ENCODE results near the gene CROCC2. TPM values are rescaled to one million over a fixed set of nuclear protein-coding genes. Genes with fewer than 3 reads are reported as not detected.

The CROCC2 gene
- polyA plus RNA-seq, 2 of the 4 experiments (the other 2 are of a cell fraction): not detected

DNA sequence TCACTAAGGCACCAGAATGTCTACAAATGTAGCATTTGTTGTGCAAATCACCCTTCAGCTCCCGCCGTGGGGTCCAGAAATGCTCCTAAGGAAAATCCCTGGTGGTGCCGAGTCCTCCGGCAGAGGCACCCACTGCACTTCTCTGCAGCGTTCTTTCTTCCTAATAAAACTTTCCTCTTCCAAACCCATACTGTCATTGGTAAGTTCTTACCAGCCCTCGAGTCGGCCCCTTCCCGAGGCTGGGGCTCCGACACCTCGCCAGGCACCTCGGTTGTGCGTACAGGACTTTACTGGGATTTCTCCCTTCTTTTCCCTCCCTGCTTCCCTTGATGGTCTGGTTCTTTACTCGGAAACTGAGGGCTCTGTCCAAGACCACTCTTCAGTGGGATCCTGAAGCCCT, 47.8 kb upstream of the CROCC2 start:
- no peak overlapping the region for H3K4me2 ChIP-seq
- 54% methylated on average over 13 of the region's 13 CpGs for WGBS (ENCODE audit: missing lambda C conversion rate)
- DNase-seq (ENCODE audit: low read depth in 1 of 2, low spot score in 1 of 2) (no peak), FAIRE-seq (no peak), ATAC-seq (no peak)
- ChIA-PET POLR2A (interaction anchor here (0.6 kb wide), 1 partner anchor 34 kb away, joined by 3 read pairs; no protein-coding TSS in a partner anchor), CTCF (no interaction called here)
- TF ChIP-seq CBX8 (IDR thresholded peaks at IDR 0.05): no peak
- no peaks in the 10 kb centered on the region for H3K9me3 ChIP-seq
- H3K27ac ChIP-seq: no peak overlapping the region
- no peak overlapping the region for H3K4me3 ChIP-seq
- no peaks in the 10 kb centered on the region for H3K4me1 ChIP-seq

DNA sequence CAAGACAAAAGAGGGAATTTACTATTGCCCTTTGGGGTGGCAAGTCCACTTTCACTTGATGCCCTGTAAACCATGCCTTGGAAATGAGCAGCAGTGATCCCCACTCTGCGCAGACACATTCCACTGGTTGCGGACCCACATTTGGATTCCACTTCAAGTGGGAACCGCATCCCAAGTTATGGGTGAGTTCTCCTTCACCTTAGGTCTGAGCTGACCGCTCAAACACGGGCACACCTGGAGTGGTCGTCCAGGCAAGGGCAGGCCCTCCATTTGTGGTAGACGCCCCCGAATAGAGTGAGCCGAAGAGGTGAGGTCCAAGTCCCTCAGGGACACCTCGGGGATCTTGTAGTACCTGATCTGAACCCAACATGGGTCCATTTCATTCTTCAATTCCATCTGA, 47.3 kb upstream of the CROCC2 start:
- 58% methylated on average over 10 of the region's 10 CpGs for WGBS (ENCODE audit: missing lambda C conversion rate)
- ATAC-seq: no peak
- CTCF ChIA-PET: interaction anchor here (4.7 kb wide), 1 partner anchor 8 kb away, joined by 44 read pairs; no protein-coding TSS in a partner anchor
- TF ChIP-seq JUN (IDR thresholded peaks at IDR 0.05): no peak
- TF ChIP-seq SMC3 (IDR thresholded peaks at IDR 0.05): no peak
- no peak for TF ChIP-seq CBX2 (IDR thresholded peaks at IDR 0.05; ENCODE audit: borderline replicate concordance, low read depth)
- TF ChIP-seq, protein P1, sequence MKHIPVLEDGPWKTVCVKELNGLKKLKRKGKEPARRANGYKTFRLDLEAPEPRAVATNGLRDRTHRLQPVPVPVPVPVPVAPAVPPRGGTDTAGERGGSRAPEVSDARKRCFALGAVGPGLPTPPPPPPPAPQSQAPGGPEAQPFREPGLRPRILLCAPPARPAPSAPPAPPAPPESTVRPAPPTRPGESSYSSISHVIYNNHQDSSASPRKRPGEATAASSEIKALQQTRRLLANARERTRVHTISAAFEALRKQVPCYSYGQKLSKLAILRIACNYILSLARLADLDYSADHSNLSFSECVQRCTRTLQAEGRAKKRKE (CRISPR knock-in tag; IDR thresholded peaks at IDR 0.05; ENCODE audit: low read depth): no peak
- TF ChIP-seq SREBF2 (IDR thresholded peaks at IDR 0.05): no peak
- TF ChIP-seq FOSL2 (IDR thresholded peaks at IDR 0.05): no peak
- TF ChIP-seq FOSL2 (CRISPR knock-in tag; IDR thresholded peaks at IDR 0.05): no peak
- TF ChIP-seq, protein P2, sequence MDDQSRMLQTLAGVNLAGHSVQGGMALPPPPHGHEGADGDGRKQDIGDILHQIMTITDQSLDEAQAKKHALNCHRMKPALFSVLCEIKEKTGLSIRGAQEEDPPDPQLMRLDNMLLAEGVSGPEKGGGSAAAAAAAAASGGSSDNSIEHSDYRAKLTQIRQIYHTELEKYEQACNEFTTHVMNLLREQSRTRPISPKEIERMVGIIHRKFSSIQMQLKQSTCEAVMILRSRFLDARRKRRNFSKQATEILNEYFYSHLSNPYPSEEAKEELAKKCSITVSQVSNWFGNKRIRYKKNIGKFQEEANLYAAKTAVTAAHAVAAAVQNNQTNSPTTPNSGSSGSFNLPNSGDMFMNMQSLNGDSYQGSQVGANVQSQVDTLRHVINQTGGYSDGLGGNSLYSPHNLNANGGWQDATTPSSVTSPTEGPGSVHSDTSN (IDR thresholded peaks at IDR 0.05): no peak
- POLR2A ChIA-PET: interaction anchor here (0.6 kb wide), 1 partner anchor 33 kb away, joined by 3 read pairs; no protein-coding TSS in a partner anchor
- no peak overlapping the region for H3K27ac ChIP-seq
- H3K4me2 ChIP-seq: no peak overlapping the region
- no peak overlapping the region for H3K4me3 ChIP-seq
- DNase-seq (ENCODE audit: low read depth in 1 of 2, low spot score in 1 of 2): no peak
- no peaks in the 10 kb centered on the region for H3K9me3 ChIP-seq
- no peak for FAIRE-seq
- no peaks in the 10 kb centered on the region for H3K4me1 ChIP-seq

DNA sequence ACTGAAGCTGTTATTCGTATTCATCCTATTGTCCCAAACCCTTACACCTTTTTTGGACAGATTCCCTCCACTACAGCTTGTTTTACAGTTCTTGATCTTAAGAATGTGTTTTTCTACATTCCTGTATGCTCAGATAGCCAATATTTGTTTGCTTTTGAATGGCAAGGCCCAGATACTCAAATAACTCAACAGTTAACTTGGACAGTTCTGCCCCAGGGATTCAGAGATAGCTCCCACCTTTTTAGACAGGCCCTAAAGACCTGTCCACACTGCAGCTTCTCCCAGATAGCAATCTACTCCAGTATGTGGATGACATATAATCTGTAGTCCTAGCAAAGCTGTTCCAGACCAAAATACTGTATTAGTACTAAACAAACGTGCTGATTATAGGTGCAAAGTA, 44.6 kb upstream of the CROCC2 start:
- DNase-seq (ENCODE audit: low read depth in 1 of 2, low spot score in 1 of 2) (no peak), ATAC-seq (no peak), FAIRE-seq (no peak)
- 49% methylated on average over 2 of the region's 2 CpGs for WGBS (ENCODE audit: missing lambda C conversion rate)
- H3K4me2 ChIP-seq: no peak overlapping the region
- no peak overlapping the region for H3K27ac ChIP-seq
- TF ChIP-seq NPAS2 (CRISPR knock-in tag; IDR thresholded peaks at IDR 0.05; ENCODE audit: borderline replicate concordance) (no peak), JUN (IDR thresholded peaks at IDR 0.05) (no peak), RCOR1 (IDR thresholded peaks at IDR 0.05; ENCODE audit: low read depth, low read length) (no peak), PHF8 (IDR thresholded peaks at IDR 0.05; ENCODE audit: borderline replicate concordance, low read depth) (no peak), KDM5A (IDR thresholded peaks at IDR 0.05) (no peak), GATA3 (IDR thresholded peaks at IDR 0.05; ENCODE audit: borderline replicate concordance) (no peak), FOSL2 (IDR thresholded peaks at IDR 0.05) (no peak), FOSL2 (CRISPR knock-in tag; IDR thresholded peaks at IDR 0.05) (no peak)
- ChIA-PET POLR2A (no interaction called here), CTCF (interaction anchor here (0.9 to 4.7 kb wide), 4 partner anchors 10 to 1017 kb away, joined by 3 to 44 read pairs (median 4); no protein-coding TSS in a partner anchor)
- no peaks in the 10 kb centered on the region for H3K4me1 ChIP-seq
- H3K9me3 ChIP-seq: no peaks in the 10 kb centered on the region
- no peak overlapping the region for H3K4me3 ChIP-seq

DNA sequence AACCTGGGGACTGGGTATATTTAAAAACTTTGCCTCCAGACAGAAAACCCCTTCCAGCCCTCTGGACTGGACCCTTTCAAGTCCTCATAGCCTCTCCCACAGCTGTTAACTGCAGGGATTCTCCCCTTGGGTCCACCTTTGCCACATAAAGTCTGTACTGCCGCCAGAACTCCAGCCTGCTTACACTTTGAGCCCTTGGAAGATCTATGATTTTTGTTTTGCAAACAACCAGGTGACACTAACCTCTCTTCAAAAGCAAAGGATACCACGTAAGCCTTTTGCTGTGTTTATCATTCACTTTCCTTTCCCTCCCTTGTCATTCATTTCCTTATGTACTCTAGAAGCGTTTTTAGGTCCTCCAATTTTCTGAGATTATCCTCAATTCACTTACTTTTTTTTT, 41.7 kb upstream of the CROCC2 start:
- Histone ChIP-seq H3K9me3 (no peaks in the 10 kb centered on the region), H3K27ac (no peak overlapping the region), H3K4me3 (no peak overlapping the region), H3K4me1 (no peaks in the 10 kb centered on the region), H3K4me2 (no peak overlapping the region)
- 49% methylated on average over 3 of the region's 3 CpGs for WGBS (ENCODE audit: missing lambda C conversion rate)
- FAIRE-seq (no peak), DNase-seq (ENCODE audit: low read depth in 1 of 2, low spot score in 1 of 2) (no peak), ATAC-seq (no peak)
- ChIA-PET CTCF (interaction anchor here (5.7 kb wide), 1 partner anchor 13 kb away, joined by 24 read pairs; no protein-coding TSS in a partner anchor), POLR2A (no interaction called here)
- no peak for TF ChIP-seq RNF2 (IDR thresholded peaks at IDR 0.05; ENCODE audit: borderline replicate concordance, low read depth)

DNA sequence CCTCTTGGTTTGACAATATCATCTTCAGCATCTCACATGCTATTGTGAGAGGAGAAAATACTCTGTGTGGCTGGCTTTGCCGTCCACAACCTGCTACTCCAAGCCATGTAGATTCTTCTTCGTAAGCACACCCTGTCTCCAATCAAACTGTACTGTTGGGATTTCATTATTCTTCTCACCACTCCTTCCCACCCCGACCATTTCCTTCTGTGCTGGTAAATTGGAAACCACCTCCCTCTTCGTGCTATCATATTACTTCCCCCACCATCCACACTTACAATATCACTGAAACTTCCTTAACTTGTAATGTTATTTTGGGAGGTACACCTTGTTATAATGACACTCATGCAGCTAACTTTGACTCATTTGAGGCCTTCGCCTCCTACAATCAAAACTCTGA, 40.7 kb upstream of the CROCC2 start:
- Histone ChIP-seq H3K4me3 (no peak overlapping the region), H3K4me2 (no peak overlapping the region), H3K27ac (no peak overlapping the region), H3K9me3 (no peaks in the 10 kb centered on the region), H3K4me1 (no peaks in the 10 kb centered on the region)
- ChIA-PET POLR2A (no interaction called here), CTCF (interaction anchor here (0.7 to 5.7 kb wide), 2 partner anchors 14 to 600 kb away, joined by 3 to 24 read pairs; no protein-coding TSS in a partner anchor)
- ATAC-seq: no peak
- no peak for DNase-seq (ENCODE audit: low read depth in 1 of 2, low spot score in 1 of 2)
- no peak for FAIRE-seq
- WGBS (ENCODE audit: missing lambda C conversion rate): 58% methylated on average over 5 of the region's 5 CpGs
- TF ChIP-seq MAZ (IDR thresholded peaks at IDR 0.05; ENCODE audit: borderline replicate concordance, low read depth, low read length) (no peak), ZC3H11A (IDR thresholded peaks at IDR 0.05) (no peak), RAD21 (conservative IDR thresholded peaks at IDR 0.05 in 1 of 2, IDR thresholded peaks at IDR 0.05 in 1 of 2) (no peak), HEYL (CRISPR knock-in tag; IDR thresholded peaks at IDR 0.05) (no peak), FOSL2 (IDR thresholded peaks at IDR 0.05) (no peak), FOSL2 (CRISPR knock-in tag; IDR thresholded peaks at IDR 0.05) (no peak), EHF (CRISPR knock-in tag; IDR thresholded peaks at IDR 0.05) (no peak), TP53 (CRISPR knock-in tag; IDR thresholded peaks at IDR 0.05) (no peak), CHD2 (IDR thresholded peaks at IDR 0.05; ENCODE audit: low read length, partially characterized antibody) (no peak), CEBPB (IDR thresholded peaks at IDR 0.05) (no peak), NFE2L2 (conservative IDR thresholded peaks at IDR 0.05; ENCODE audit: low read length) (no peak)
- TF ChIP-seq, protein P3, sequence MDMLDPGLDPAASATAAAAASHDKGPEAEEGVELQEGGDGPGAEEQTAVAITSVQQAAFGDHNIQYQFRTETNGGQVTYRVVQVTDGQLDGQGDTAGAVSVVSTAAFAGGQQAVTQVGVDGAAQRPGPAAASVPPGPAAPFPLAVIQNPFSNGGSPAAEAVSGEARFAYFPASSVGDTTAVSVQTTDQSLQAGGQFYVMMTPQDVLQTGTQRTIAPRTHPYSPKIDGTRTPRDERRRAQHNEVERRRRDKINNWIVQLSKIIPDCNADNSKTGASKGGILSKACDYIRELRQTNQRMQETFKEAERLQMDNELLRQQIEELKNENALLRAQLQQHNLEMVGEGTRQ (IDR thresholded peaks at IDR 0.05): no peak
- TF ChIP-seq, protein P1 (CRISPR knock-in tag; IDR thresholded peaks at IDR 0.05; ENCODE audit: low read depth): no peak
